Stimulated activated CD8-positive, alpha-beta memory T cell treated with anti-CD3 and anti-CD28 coated beads, Interleukin-7, amount 100 ng/mL, for 1 hour (primary cell): ENCODE results near the gene ST7.

Experiments
- DNase-seq, 2 donors: peaks; one replicate each; pipeline ENCODE4 v3.0.0-alpha.2; 2020; ENCODE audit warnings: low read depth in 2 of 2

Gene ST7

GRCh38 chr7:116977172-116977571 lies 23.9 kb downstream of the ST7 start:
- DNase-seq, result no peak

DNA sequence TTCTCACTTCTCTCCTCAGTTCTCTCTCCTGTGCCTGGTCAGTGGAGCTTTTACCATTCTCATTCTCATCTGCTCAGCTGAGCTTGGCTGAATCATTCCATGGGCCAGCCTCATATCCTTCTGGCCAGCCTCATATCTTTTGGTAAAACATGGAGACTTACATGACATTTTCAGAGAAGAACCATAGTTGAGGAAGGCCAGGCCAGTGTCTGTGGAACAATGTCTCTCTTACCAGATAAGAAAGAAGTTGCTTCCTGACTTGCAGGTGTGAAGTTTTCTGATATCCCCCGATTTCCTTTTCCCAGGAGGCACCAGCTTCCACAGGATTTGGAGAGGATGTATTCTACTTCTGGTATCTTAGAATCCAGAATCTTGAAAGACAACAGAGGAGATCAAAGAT lies 24.7 kb downstream of the ST7 start:
- no peak for DNase-seq

DNA sequence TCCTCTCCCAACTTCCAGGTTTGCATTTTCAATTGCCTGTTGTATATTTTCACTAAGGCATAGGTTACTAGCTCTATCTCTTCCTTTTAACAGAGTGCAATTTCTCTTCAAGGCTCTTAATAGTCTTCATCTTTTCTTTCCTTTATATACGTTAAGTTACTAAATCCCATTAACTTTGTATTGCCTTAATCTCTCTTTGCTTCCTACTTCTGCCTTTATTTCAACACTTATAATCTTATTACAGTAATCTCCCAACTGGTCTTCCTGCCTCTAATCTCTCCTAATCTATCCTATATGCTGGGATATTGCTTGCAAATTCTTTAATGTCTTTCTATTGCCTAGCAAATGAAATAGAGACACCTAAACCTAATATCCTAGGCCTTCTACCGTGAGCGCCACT lies 26.1 kb downstream of the ST7 start:
- no peak for DNase-seq

DNA sequence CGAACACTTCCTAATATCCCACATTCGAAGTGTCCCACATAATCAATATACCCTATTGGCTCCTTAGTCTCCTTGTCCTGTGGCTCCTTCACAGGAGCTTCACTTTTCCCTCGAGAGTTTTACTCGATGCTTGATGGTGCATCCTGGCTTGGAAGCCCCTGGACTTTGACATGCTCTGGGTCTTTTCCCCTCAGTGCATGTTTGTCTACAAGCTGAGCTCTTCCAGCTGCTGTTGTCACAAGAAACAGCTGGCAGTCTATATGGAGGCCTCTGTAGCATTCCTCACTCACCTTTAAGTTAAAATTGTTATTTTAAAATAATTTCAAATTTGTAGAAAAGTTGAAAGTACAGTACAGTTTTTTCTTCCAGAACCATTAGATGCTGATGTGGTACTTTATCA lies 27.1 kb downstream of the ST7 start:
- no peak for DNase-seq

DNA sequence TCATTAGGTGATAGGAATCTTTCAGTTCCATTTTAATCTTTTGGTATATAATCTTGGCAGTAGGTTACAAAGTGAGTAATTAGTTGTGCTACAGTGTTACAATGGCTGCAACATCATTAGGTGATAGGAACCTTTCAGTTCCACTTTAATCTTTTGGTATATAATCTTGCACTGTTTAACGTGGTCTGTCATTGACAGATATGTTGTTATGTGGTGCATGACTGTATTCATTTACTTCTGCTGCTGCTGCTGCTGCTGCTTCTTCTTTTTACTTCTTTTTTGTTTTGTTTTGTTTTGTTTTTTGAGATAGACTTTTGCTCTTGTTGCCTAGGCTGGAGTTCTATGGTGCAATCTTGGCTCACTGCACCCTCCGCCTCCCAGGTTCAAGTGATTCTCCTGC lies 28.6 kb downstream of the ST7 start:
- no peak for DNase-seq

DNA sequence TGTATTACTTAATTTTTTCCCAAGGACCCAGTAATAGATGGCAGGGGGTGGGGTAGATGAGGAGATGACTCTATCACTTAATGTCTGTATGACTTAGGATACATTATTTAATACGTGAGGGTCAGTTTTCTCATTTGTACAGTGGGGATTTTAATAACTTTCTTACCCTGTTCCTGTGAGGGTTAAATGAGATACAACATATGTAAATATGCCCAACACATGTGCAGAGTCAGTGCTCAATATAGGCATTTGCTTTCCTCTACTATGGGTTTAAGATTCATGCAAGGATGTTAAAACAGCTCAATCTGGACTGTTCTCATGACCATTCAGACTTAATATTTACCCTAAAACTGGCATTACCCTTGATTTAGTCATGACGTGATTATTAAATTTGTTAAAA lies 31.2 kb downstream of the ST7 start:
- no peak for DNase-seq

- no peak for DNase-seq
These were observed 31.6 kb downstream of the ST7 start for GRCh38 chr7:116984917-116985316.

GRCh38 chr7:116985575-116985974 lies 32.3 kb downstream of the ST7 start:
- DNase-seq, result no peak

- no peak for DNase-seq
These were observed 33.6 kb downstream of the ST7 start for GRCh38 chr7:116986611-116987565.

- no peak for DNase-seq
These were observed 35.2 kb downstream of the ST7 start for GRCh38 chr7:116988363-116988989.

DNA sequence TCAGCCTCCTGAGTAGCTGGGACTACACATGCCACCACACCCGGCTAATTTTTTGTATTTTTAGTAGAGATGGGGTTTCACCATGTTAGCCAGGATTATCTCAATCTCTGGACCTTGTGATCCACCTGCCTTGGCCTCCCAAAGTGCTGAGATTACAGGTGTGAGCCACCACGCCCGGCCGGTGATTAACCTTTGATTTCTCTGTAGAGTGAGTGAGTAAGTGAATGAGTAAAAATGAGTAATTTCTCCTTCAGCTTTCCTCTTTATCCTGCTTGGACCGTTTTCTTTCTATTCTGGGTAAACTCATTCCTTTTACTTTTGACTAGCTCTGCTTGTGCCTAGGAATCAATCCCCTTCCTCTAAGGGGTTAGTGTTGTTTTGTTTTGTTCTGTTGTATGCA lies 36.8 kb downstream of the ST7 start:
- no peak for DNase-seq

GRCh38 chr7:116991233-116991632 lies 37.9 kb downstream of the ST7 start:
- no peak for DNase-seq

- no peak for DNase-seq
These were observed 41.3 kb downstream of the ST7 start for GRCh38 chr7:116994611-116995010.

GRCh38 chr7:116997972-116998371 lies 44.7 kb downstream of the ST7 start:
- no peak for DNase-seq

- DNase-seq, result no peak
These were observed 45.4 kb downstream of the ST7 start for GRCh38 chr7:116998567-116999175.

- DNase-seq, result no peak
These were observed 46.0 kb downstream of the ST7 start for GRCh38 chr7:116999311-116999710.

DNA sequence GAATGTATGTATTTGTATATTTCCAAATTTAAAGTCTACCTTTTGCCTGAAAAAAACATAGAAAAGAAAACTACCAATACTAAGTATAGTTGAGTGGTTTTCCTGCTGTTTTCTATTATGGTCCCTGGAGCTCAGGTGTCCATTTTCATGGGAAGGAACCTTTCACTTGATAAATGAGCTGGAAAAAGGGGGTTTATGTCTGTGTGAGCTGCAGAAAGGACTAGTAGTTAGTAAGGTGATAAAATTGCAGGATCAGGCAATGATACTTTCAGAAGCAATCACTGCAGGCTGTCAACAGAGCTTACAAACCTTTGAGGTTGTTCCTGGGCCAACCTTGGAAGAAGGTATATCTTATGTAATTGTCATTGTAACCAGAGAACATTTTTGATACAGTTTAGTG lies 48.0 kb downstream of the ST7 start:
- DNase-seq, result no peak

DNA sequence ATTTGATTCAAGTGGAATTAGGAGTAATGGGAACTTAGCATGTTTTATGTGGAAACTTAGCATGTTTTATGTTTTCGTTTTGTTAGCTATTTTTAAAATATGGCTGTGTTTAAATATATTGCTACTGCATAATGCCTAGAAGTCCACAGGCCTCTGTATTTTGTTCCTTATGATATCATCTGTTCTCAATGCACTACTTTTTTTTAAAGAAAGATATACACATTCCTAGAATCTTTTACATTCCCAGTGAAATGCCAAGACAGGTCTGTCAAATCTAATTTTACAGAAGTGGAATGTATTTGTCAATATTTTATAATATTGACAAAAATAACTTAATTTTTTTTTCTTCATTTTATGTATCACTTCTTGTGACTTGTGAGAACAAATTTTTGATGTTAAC lies 51.6 kb downstream of the ST7 start:
- no peak for DNase-seq

DNA sequence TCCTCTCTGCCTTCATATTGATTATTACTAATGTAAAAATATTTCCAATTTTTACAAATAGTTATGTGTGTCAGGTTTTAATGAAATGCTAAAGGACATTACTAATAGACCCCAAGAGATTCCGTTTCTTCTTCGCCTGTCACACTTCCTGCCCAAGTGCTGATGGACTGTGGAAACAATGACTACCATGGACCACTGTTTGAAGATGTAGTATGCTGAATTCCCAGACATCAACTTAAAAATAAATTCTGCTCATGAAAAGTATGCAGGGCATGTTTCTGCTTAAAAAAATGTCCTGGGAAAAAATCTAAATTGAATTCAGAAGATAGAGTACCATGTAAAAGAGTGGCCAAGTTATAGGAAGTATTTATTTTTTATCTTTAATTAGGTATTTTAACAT lies 52.1 kb downstream of the ST7 start:
- no peak for DNase-seq

DNA sequence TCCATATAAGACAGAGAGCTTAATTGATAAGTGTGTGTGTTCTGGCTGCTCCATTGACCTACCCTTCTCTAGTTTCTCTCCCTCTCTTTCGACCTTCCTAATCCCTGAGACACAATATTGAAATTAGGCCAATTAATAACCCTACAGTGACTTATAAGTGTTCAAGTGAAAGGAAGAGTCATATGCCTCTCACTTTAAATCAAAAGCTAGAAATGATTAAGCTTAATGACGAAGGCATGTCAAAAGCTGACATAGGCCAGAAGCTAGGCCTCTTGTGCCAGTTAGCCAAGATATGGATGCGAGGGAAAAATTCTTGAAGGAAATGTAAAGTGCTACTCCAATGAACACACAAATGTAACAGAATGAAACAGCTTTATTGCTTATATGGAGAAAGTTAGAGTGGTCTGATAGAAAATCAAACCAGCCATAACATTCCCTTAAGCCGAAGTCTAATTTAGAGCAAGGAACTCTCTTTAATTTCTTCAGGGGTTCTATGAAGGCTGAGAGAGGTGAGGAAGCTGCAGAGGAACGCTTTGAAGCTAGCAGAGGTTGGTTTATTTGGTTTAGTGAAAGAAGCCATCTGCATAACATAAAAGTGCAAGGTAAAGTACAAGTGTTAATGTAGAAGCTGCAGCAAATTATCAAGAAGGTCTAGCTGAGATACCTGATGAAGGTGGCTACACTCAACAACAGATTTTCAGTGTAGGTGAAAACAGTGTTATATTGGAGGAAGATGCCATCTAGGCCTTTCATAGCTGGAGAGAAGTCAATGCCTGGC lies 53.8 kb downstream of the ST7 start:
- no peak for DNase-seq

- DNase-seq, result no peak
These were observed 55.0 kb downstream of the ST7 start for GRCh38 chr7:117008118-117008885.
